Dedifferentiated amniotic fluid mesenchymal stem cell (primary cell): ENCODE results near the gene ADM2.
"Not testable (repeated sequence)": the region's sequence is repeated elsewhere in the genome, so short reads cannot be mapped to it uniquely, and the experiment has no call there.

Experiments used
- DNase-seq: peaks from one replicate; pipeline ENCODE4 v3.0.0-alpha.2; 2016; ENCODE audit errors: extremely low spot score

Gene ADM2

GRCh38 chr22:50525858-50526107, 44.4 kb downstream of the ADM2 start:
- DNase-seq, result no peak

DNA sequence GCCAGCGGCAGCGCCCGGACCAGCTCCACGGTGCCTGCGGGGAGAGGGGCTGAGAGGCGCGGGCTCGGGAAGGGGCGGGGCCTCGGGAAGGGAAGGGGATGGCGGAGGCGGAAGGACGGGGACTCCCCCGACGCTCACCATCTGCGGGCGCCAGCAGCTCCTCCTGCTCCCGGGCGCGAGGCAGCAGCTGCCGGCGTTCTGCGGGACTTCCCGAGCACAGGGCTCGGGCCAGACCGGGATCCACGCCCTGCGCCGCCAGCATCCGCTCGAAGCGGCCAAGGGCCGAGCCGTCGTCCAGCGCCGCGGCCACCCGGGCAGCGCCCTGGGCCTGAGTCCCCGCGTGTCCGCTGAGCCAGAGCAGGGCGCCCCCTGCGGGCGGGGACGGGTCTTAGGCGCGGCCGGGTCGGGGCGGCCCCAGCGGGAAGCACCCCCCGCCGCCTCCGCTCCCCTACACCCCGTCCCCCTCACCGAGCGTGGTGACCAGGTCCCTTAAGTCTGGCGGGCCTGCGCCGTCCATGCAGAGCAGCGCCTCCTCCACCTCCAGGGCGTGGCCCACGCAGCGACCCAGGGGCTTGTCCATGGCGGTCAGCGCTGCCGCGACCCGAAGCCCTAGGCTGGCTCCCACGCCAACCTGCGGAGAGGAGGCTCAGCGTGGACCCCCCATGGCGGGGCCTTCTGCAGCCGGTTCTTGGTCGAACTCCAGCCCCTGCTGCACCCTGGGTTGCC, 44.9 kb downstream of the ADM2 start:
- DNase-seq, result peak; percentile 60

GRCh38 chr22:50526834-50527801, 45.8 kb downstream of the ADM2 start:
- DNase-seq, result no peak

DNA sequence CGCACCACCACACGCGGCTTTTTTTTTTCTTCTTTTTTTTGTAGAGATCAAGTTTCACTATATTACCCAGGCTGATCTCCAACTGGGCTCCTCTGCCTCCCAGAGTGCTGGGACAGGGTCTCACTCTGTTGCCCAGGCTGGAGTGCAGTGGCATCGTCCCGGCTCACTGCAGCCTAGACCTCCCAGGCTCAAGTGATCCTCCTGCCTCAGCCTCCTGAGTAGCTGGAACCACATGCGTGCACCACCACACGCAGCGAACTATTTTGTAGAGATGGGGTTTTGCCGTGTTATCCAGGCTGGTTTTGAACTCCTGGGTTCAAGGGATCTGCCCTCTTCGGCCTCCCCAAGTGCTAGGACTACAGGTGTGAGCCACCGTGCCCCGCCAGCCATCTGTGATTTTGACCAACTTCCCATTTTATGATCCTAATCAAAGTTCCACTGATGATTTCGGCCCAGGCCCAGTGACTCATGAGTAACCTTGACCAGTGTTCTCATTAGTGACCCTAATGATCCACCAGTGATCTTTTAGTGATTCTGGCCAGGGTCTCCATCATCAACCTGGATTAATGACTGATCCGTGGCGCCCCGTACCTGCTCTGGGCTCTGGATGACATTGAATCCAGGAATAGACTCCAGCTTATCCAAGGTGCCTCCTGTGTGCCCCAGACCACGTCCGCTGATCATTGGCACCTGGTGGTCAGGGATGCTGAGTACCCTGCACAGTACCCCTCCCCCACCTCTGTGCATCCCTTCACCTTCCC, 46.8 kb downstream of the ADM2 start:
- no peak for DNase-seq

- no peak for DNase-seq
Observed at GRCh38 chr22:50528682-50529415, 47.5 kb downstream of the ADM2 start.

DNA sequence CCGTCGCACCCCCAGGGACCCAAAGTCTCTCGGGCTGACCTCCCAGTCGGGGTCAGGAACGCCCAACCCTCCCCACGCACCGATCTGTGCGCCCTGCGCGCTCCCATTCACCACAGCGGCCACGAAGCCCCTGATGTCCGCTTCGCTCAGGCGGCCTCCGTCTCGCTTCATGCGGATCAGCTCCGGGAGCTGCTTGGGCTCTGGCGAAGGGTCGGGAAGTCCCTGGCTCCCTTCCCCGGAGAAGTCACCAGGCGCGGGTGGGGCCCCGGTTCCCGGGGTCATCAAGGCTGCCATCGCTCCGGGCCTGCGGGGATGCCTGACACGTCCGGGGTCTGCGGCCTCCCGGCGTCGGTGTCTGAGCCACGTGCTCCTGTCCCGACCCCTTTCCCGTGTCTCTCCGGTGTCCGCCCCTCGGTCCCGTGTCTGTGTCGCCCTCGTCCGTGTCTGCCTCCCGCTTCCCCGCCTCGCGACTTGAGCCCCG, 48.1 kb downstream of the ADM2 start:
- DNase-seq, result no peak

GRCh38 chr22:50529897-50530579, 48.7 kb downstream of the ADM2 start, which contains the start of gene TYMP:
Gene TYMP (minus strand): TSS chr22:50530012. CDS start chr22:50529709, 303 bp downstream.
- DNase-seq, result no peak

DNA sequence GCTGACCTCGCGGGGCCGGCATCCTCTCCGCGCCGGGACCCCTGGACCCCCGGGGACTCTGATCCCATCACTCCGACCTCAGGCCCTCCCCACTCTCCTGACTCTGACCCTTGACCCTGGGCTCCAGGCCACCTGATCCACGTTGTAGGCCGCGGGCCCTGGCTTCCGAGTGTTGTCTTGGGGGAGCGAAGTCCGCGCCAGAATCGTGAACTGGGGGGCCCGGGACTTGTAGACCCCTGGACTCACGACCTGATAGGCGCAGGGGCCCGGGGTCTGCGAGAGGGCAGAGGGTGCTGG, 49.2 kb downstream of the ADM2 start:
- no peak for DNase-seq

GRCh38 chr22:50530877-50531545, 49.7 kb downstream of the ADM2 start:
- no peak for DNase-seq

DNA sequence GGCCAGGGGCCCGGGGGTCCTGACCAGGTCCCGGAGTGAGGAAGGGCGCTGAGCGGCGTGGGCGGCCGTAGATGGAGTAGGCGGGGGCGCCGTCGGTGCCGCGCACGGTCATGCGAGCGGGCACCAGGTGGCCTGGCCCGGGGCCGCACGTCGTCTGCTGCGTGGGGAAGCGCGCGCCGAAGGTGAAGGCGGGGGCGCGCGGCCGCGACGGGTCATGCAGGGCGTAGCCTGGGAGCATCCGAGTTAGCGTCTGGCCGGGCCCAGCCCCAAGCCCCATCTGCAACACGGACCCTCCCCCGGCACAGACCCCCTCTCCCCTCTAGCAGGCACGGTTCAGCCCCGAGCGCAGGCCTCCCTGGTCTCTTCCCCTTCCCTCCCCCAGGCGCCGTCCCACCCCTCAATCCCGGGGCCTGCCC, 50.2 kb downstream of the ADM2 start:
- no peak for DNase-seq

DNA sequence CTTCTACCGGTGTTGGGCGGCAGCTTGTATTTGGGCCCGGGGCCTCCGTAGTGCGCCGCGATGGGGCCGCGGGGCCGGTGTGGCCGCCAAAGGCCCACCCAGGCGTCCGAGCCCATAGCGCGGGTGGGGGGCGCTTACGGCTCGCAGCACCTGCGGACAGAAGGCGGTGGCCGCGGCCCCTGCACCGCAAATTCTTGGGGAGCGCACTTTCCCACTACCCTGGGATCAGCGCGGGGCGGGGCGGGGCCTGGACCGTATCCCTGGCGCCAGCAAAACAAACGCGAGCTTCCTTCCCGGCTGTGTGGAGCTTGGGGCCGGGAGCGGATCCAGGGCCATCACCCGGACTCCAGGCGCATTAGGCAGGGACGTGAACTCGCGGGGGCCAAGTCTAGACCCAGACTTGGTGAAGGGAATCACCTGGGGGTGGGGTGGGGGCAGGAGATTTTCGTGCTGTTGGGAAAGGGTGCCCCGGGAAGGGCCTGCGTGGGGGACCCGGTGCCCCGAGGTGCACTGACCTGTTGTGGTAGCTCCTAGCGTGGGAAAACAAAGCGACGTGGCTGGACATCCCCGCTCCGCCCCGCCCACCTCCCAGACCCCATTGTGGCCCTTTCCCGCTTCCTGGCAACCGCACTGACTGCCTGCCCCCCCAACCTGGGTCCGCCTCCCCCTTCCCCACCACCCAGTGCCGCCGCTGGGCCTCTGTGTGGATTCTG, 50.8 kb downstream of the ADM2 start:
- DNase-seq, result no peak

DNA sequence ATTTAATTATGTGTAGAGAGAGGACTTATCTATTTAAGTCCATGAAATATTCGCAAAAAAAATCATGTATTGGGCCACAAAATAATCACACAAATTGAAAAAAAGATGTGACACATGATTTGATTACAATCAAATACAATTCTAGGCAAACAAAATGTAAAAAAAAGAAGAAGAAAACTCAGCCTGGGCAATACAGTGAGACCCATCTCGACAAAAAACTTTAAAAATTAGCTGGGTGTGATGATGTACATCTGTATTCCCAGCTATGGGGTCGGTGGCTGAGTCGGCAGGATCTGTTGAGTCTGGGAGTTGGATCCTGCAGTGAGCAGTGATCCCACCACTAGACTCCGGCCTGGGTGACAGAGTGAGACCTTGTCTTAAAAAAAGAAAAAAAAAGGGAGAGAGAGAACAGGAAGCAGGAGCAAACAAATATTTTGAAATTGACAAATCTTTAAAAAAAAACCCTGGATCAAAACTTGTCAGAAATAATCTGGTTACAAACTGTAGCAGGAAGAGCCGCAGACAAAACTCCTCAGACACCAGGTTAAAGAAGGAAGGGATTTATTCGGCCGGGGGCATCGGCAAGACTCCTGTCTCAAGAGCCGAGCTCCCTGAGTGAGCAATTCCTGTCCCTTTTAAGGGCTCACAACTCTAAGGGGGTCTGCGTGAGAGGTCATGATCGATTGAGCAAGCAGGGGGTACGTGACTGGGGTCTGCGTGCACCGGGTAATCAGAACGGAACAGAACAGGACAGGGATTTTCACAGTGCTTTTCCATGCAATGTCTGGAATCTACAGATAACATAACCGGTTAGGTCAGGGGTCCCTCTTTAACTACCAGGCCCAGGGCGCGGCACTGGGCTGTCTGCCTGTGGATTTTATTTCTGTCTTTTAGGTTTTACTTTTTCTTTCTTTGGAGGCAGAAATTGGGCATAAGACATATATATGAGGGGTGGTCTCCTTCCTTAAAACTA, 51.8 kb downstream of the ADM2 start:
- DNase-seq, result no peak

DNA sequence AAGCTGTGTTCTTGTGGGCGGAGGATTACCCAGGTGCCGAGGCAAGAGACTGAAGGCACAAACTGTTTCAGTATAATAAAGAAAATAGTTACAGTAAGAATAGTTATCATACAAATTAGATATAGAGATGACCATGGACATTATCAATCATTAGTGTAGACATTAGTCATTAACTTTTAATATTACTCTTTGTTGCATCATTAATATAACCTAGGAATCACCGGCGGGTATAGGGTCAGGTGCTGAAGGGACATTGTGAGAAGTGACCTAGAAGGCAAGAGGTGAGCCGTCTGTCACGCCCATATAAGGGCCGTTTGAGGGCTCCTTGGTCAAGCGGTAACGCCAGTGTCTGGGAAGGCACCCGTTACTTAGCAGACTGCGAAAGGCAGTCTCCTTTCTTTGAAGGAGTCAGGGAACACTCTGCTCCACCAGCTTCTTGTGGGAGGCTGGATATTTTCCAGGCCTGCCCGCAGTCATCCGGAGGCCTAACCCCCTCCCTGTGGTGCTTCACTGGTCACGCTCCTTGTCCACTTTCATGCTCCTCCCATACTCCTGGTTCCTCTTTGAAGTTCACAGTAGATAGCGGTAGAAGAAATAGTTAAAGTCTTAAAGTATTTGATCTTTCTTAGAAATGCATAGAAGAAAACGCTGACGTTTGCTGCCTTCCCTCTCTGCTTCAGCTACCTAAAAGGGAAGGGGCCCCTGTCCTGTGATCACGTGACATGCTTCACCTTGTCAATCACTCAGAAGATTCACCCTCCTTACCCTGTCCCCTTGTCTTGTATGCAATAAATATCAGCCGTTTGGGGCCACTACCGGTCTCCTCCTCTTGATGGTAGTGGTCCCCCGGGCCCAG, 52.7 kb downstream of the ADM2 start:
- not testable (repeated sequence) for DNase-seq

DNA sequence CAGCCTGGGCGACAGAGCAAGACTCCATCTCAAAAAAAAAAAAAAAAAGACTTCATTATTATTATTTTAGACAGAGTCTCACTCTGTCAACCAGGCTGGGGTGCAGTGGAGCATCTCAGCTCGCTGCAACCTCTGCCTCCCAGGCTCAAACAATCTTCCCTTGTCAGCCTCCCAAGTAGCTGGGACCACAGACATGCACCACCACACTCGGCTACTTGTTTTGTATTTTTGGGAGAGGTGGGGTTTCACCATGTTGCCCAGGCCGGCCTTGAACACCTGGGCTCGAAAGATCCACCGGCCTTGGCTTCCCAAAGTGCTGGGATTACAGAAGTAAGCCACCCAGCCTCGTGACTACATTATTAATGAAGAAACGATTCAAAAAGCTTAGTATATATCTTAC, 53.8 kb downstream of the ADM2 start:
- DNase-seq, result no peak
